Endothelial cell (in vitro differentiated cells): ENCODE results near the gene EML4. TPM values are rescaled to one million over a fixed set of nuclear protein-coding genes. Genes with fewer than 3 reads are reported as not detected.

ENCODE experiments used
- DNase-seq: peaks from one replicate; pipeline ENCODE4 v3.0.0; 2021; ENCODE audit warnings: low spot score
- H3K27ac Mint-ChIP-seq: one replicate; pipeline ENCODE4 v1.8.0; 2021; ENCODE audit warnings: mixed read lengths, inconsistent platforms; ENCODE audit not compliant: unreplicated experiment
- H3K27me3 Mint-ChIP-seq: one replicate; pipeline ENCODE4 v1.8.0; 2021; ENCODE audit warnings: mild to moderate bottlenecking, moderate library complexity, mixed read lengths, inconsistent platforms; ENCODE audit not compliant: unreplicated experiment
- H3K36me3 Mint-ChIP-seq: one replicate; pipeline ENCODE4 v1.8.0; 2021; ENCODE audit warnings: mild to moderate bottlenecking, low read depth, mixed read lengths, inconsistent platforms; ENCODE audit not compliant: unreplicated experiment
- H3K4me1 Mint-ChIP-seq: one replicate; pipeline ENCODE4 v1.8.0; 2021; ENCODE audit warnings: mild to moderate bottlenecking, mixed read lengths, inconsistent platforms; ENCODE audit not compliant: unreplicated experiment
- H3K4me3 Mint-ChIP-seq: one replicate; pipeline ENCODE4 v1.8.0; 2021; ENCODE audit warnings: mild to moderate bottlenecking, mixed read lengths, inconsistent platforms; ENCODE audit not compliant: unreplicated experiment
- H3K9me3 Mint-ChIP-seq: one replicate; pipeline ENCODE4 v1.8.0; 2021; ENCODE audit warnings: mixed read lengths, inconsistent platforms; ENCODE audit not compliant: unreplicated experiment
- total RNA-seq: library from RNA; stranded (reverse); fragmentation: NEBNext Ultra II Directional; extraction: Animal tissue kit (Norgen Biotek cat#: 25700); gene quantifications from one replicate; pipeline ENCODE4 v1.2.1, GENCODE V29; 2021; ENCODE audit not compliant: unreplicated experiment
- TF ChIP-seq, protein P1 (sequence below): fragments of 200-600 bp; sonication (generic); IDR thresholded peaks from one replicate; pipeline ENCODE4 v1.5.0; 2021; ENCODE audit warnings: antibody characterized with exemption; ENCODE audit not compliant: unreplicated experiment

EML4 gene
- total RNA-seq, 1 donor from 2014 or later, result 49.7 TPM

- H3K4me3 Mint-ChIP-seq, result no peak overlapping the region
- peaks cover 22% of the 10 kb centered on the region for H3K4me1 Mint-ChIP-seq
- H3K27me3 Mint-ChIP-seq, result peaks cover 2% of the 10 kb centered on the region
- H3K9me3 Mint-ChIP-seq, result no peaks in the 10 kb centered on the region
- H3K27ac Mint-ChIP-seq, result no peak overlapping the region
- no peak for DNase-seq
- TF ChIP-seq, protein P1, sequence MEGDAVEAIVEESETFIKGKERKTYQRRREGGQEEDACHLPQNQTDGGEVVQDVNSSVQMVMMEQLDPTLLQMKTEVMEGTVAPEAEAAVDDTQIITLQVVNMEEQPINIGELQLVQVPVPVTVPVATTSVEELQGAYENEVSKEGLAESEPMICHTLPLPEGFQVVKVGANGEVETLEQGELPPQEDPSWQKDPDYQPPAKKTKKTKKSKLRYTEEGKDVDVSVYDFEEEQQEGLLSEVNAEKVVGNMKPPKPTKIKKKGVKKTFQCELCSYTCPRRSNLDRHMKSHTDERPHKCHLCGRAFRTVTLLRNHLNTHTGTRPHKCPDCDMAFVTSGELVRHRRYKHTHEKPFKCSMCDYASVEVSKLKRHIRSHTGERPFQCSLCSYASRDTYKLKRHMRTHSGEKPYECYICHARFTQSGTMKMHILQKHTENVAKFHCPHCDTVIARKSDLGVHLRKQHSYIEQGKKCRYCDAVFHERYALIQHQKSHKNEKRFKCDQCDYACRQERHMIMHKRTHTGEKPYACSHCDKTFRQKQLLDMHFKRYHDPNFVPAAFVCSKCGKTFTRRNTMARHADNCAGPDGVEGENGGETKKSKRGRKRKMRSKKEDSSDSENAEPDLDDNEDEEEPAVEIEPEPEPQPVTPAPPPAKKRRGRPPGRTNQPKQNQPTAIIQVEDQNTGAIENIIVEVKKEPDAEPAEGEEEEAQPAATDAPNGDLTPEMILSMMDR, result no peak
- H3K36me3 Mint-ChIP-seq, result peaks cover 4% of the 10 kb centered on the region
These were observed 75.4 kb downstream of the EML4 start for GRCh38 chr2:42244520-42244919.

- Mint-ChIP-seq H3K27me3 (peaks cover 2% of the 10 kb centered on the region), H3K9me3 (no peaks in the 10 kb centered on the region), H3K4me1 (peaks cover 19% of the 10 kb centered on the region), H3K27ac (no peak overlapping the region), H3K36me3 (peaks cover 4% of the 10 kb centered on the region), H3K4me3 (no peak overlapping the region)
- TF ChIP-seq, protein P1, result no peak
- no peak for DNase-seq
These were observed 76.2 kb downstream of the EML4 start for GRCh38 chr2:42245396-42245795.

GRCh38 chr2:42246562-42246961, 77.4 kb downstream of the EML4 start:
- TF ChIP-seq, protein P1, result no peak
- no peak overlapping the region for H3K4me3 Mint-ChIP-seq
- H3K9me3 Mint-ChIP-seq, result no peaks in the 10 kb centered on the region
- no peak overlapping the region for H3K27ac Mint-ChIP-seq
- DNase-seq, result no peak
- peaks cover 2% of the 10 kb centered on the region for H3K27me3 Mint-ChIP-seq
- H3K4me1 Mint-ChIP-seq, result peaks cover 11% of the 10 kb centered on the region
- peaks cover 4% of the 10 kb centered on the region for H3K36me3 Mint-ChIP-seq

- TF ChIP-seq, protein P1, result no peak
- Mint-ChIP-seq H3K4me1 (peaks cover 6% of the 10 kb centered on the region), H3K27ac (no peak overlapping the region), H3K36me3 (peaks cover 4% of the 10 kb centered on the region), H3K9me3 (no peaks in the 10 kb centered on the region), H3K27me3 (no peaks in the 10 kb centered on the region), H3K4me3 (no peak overlapping the region)
- DNase-seq, result no peak
These were observed 79.7 kb downstream of the EML4 start for GRCh38 chr2:42248846-42249245.

DNA sequence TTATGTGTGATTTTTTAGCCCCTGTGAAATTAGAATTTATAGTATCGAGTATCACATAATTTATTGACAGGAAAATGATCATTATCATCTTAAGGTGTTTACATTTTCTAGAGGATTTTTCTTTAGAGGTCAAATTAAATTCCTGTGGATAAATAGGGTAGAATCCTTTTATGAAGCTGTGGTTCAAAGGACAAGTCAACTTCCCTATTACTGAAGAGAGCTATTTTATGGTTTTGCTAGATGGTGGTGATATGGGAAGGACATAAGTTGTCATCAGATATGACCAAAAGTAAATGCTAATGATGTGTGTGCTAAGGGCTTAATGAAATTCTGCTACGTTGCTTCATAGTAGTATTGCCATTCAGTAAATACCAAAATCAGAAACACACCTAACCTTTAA, 80.1 kb downstream of the EML4 start:
- TF ChIP-seq, protein P1, result no peak
- Mint-ChIP-seq H3K36me3 (peaks cover 4% of the 10 kb centered on the region), H3K4me3 (no peak overlapping the region), H3K27me3 (no peaks in the 10 kb centered on the region), H3K9me3 (no peaks in the 10 kb centered on the region), H3K4me1 (peaks cover 6% of the 10 kb centered on the region), H3K27ac (no peak overlapping the region)
- DNase-seq, result no peak
